Tibial nerve (tissue), 3 donors: ENCODE measurements around the gene SH3RF3.

ENCODE experiments used
- POLR2A ChIP-seq, 2 donors: fragments of 450-650 bp; IDR thresholded peaks; one replicate each; pipeline ENCODE4 v1.6.1; 2017; ENCODE audit warnings: antibody characterized with exemption in 2 of 2, mild to moderate bottlenecking in 2 of 2, moderate library complexity in 2 of 2
- TF ChIP-seq, protein P1 (sequence below), 5 experiments: fragments of 200-600 bp in 3 of 5; fragments of 450-650 bp in 2 of 5; sonication (generic) in 3 of 5; IDR thresholded peaks; one replicate each; pipeline ENCODE4 v1.5.1; 2016 to 2019; ENCODE audit warnings: antibody characterized with exemption in 5 of 5, mild to moderate bottlenecking in 3 of 5, moderate library complexity in 2 of 5

- TF ChIP-seq, protein P1, sequence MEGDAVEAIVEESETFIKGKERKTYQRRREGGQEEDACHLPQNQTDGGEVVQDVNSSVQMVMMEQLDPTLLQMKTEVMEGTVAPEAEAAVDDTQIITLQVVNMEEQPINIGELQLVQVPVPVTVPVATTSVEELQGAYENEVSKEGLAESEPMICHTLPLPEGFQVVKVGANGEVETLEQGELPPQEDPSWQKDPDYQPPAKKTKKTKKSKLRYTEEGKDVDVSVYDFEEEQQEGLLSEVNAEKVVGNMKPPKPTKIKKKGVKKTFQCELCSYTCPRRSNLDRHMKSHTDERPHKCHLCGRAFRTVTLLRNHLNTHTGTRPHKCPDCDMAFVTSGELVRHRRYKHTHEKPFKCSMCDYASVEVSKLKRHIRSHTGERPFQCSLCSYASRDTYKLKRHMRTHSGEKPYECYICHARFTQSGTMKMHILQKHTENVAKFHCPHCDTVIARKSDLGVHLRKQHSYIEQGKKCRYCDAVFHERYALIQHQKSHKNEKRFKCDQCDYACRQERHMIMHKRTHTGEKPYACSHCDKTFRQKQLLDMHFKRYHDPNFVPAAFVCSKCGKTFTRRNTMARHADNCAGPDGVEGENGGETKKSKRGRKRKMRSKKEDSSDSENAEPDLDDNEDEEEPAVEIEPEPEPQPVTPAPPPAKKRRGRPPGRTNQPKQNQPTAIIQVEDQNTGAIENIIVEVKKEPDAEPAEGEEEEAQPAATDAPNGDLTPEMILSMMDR (IDR thresholded peaks at IDR 0.05): no peak
- no peak for TF ChIP-seq POLR2A (IDR thresholded peaks at IDR 0.05)
These were observed 309.1 kb downstream of the SH3RF3 start for GRCh38 chr2:109438146-109438545.
